CD4-positive, alpha-beta T cell (primary cell): ENCODE measurements around the gene ADRA2B. TPM values are rescaled to one million over a fixed set of nuclear protein-coding genes. Genes with fewer than 3 reads are reported as not detected.

ENCODE experiments used
- ATAC-seq: fragments of 200-7000 bp; cut with Tn5 transposase; one replicate; pipeline ENCODE4 v1.10.0; 2022; ENCODE audit warnings: mild to moderate bottlenecking; ENCODE audit not compliant: poor library complexity
- CTCF ChIA-PET: fragments of 350-600 bp; sonication (Branson Sonifier 250); formaldehyde crosslinking; loops from one replicate; lab custom pipeline; 2021; ENCODE audit warnings: antibody characterized with exemption, inconsistent platforms; lab: Charles Lee
- POLR2A ChIA-PET: fragments of 350-600 bp; sonication (Branson Sonifier 250); formaldehyde crosslinking; loops from one replicate; lab custom pipeline; 2021; ENCODE audit warnings: antibody characterized with exemption, inconsistent platforms; lab: Charles Lee
- DNase-seq, 14 experiments: peaks; one replicate each; pipeline ENCODE4 v3.0.0-alpha.2; 2013 to 2020; ENCODE audit warnings: mixed read lengths in 2 of 14
- H3K27ac ChIP-seq, 2 donors: one replicate each; pipeline versions ENCODE4 v1.5.1 to v1.7.0; 2013; ENCODE audit warnings: low read length in 2 of 2, low read depth in 1 of 2, mild to moderate bottlenecking in 1 of 2
- H3K27me3 ChIP-seq, 2 experiments: 1 replicate in 1 of 2; 2 replicates in 1 of 2; pipeline versions ENCODE4 v1.6.1 to v1.7.0; 2013; ENCODE audit warnings: low read length in 2 of 2, control low read depth in 1 of 2, mild to moderate bottlenecking in 1 of 2, moderate library complexity in 1 of 2; ENCODE audit not compliant: insufficient read depth in 2 of 2, control insufficient read depth in 1 of 2
- H3K36me3 ChIP-seq: one replicate; pipeline ENCODE4 v1.6.1; 2013; ENCODE audit warnings: low read length, control low read depth; ENCODE audit not compliant: insufficient read depth
- H3K4me1 ChIP-seq: one replicate; pipeline ENCODE4 v1.6.1; 2013; ENCODE audit warnings: low read length, control low read depth; ENCODE audit not compliant: insufficient read depth
- H3K4me3 ChIP-seq: one replicate; pipeline ENCODE4 v1.5.1; 2013; ENCODE audit warnings: mild to moderate bottlenecking, low read length, moderate library complexity
- H3K9me3 ChIP-seq, 2 experiments: 1 replicate in 1 of 2; 2 replicates in 1 of 2; pipeline versions ENCODE4 v1.6.1 to v1.7.0; 2013; ENCODE audit warnings: low read length in 2 of 2, mild to moderate bottlenecking in 2 of 2, control low read depth in 1 of 2, moderate library complexity in 1 of 2; ENCODE audit not compliant: control insufficient read depth in 1 of 2, insufficient read depth in 1 of 2
- H3K27ac Mint-ChIP-seq: one replicate; pipeline ENCODE4 v1.8.0; 2020; ENCODE audit warnings: mixed read lengths
- H3K27me3 Mint-ChIP-seq: one replicate; pipeline ENCODE4 v1.8.0; 2021; ENCODE audit warnings: mixed read lengths
- H3K36me3 Mint-ChIP-seq: one replicate; pipeline ENCODE4 v1.8.0; 2021; ENCODE audit warnings: low read depth, mixed read lengths
- H3K4me1 Mint-ChIP-seq: one replicate; pipeline ENCODE4 v1.8.0; 2021; ENCODE audit warnings: low read depth, mixed read lengths
- H3K4me3 Mint-ChIP-seq: one replicate; pipeline ENCODE4 v1.8.0; 2020; ENCODE audit warnings: mild to moderate bottlenecking, mixed read lengths
- H3K9me3 Mint-ChIP-seq: one replicate; pipeline ENCODE4 v1.8.0; 2020; ENCODE audit warnings: mixed read lengths
- intact Hi-C, 2 experiments: fragments of 100-400 bp; cut with DNase I in 1 of 2; cut with micrococcal nuclease in 1 of 2; formaldehyde crosslinking; loops; one replicate each; pipeline versions ENCODE4 v1.15.1 to v1.9.0; 2023 to 2025; cut with DNase I, micrococcal nuclease
- total RNA-seq, 174 experiments: library from RNA in 2 of 174; stranded (reverse) in 2 of 174; gene quantifications; one replicate each; pipeline ENCODE4 v1.2.3 and lab custom pipeline; 2021 to 2026
- TF ChIP-seq, protein P1 (sequence below): fragments of 200-600 bp; IDR thresholded peaks from one replicate; pipeline ENCODE4 v1.8.0; 2022; ENCODE audit warnings: antibody characterized with exemption, mild to moderate bottlenecking

The ADRA2B gene
- total RNA-seq, 2 experiments from 2014 or later: 0.52 to 0.84 TPM

DNA sequence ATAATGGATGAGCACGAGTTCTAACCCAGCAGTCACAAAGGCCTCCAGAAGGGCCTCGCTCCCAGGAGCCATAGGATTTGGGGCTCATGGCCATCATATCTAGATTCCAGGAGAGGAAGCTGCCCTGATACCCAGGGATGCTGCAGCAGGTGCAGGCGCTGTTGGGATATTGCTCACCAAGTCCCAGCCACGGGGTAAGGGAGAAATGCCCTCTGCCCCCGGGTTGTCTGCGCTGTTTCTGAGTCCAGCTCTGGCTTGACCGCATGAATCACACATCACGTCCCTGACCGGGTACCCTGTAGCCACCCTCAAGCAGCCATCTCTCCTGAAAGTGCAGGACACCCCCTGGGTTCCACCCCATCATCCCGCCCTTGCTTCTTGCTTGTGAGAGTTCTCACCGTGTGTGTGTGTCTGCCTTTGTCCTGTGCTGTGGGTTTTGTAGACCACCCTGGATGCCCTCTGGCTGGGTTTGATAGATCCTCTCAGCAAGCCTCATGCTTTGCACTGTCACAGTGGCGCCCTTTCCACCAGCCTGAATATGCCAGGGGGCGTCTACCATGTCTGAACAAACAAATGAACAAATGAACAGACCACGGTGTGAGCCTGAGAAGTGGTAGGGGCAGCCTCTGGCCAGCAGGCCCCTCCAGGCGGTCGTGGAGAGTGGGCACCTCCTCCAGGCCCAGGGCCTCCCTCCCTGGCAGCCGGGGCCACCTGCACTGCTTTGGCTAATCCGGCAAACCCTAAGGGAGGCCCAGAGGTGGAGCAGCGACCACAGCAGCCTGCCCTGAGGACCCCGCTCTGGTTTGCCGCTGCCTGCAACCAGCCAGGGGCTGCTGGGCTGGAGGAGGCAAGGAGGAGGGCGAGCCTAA, 32.1 kb downstream of the ADRA2B start:
- ATAC-seq (no peak), DNase-seq (peak in 1 of 14 experiments; percentile 12)
- no peak overlapping the region for H3K4me3 Mint-ChIP-seq
- intact Hi-C loops: no loop called here
- no peaks in the 10 kb centered on the region for H3K4me1 ChIP-seq
- TF ChIP-seq, protein P1, sequence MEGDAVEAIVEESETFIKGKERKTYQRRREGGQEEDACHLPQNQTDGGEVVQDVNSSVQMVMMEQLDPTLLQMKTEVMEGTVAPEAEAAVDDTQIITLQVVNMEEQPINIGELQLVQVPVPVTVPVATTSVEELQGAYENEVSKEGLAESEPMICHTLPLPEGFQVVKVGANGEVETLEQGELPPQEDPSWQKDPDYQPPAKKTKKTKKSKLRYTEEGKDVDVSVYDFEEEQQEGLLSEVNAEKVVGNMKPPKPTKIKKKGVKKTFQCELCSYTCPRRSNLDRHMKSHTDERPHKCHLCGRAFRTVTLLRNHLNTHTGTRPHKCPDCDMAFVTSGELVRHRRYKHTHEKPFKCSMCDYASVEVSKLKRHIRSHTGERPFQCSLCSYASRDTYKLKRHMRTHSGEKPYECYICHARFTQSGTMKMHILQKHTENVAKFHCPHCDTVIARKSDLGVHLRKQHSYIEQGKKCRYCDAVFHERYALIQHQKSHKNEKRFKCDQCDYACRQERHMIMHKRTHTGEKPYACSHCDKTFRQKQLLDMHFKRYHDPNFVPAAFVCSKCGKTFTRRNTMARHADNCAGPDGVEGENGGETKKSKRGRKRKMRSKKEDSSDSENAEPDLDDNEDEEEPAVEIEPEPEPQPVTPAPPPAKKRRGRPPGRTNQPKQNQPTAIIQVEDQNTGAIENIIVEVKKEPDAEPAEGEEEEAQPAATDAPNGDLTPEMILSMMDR: no peak
- no peak overlapping the region for H3K27ac ChIP-seq
- H3K9me3 ChIP-seq: peaks cover 0 to 9% of the 10 kb centered on the region in 2 experiments
- no peaks in the 10 kb centered on the region for H3K36me3 Mint-ChIP-seq
- no peak overlapping the region for H3K27ac Mint-ChIP-seq
- no peaks in the 10 kb centered on the region for H3K4me1 Mint-ChIP-seq
- no peaks in the 10 kb centered on the region for H3K9me3 Mint-ChIP-seq
- CTCF ChIA-PET: no interaction called here
- no peaks in the 10 kb centered on the region for H3K27me3 ChIP-seq
- H3K4me3 ChIP-seq: no peak overlapping the region
- H3K27me3 Mint-ChIP-seq: peaks cover 5% of the 10 kb centered on the region
- no peaks in the 10 kb centered on the region for H3K36me3 ChIP-seq
- POLR2A ChIA-PET: no interaction called here

DNA sequence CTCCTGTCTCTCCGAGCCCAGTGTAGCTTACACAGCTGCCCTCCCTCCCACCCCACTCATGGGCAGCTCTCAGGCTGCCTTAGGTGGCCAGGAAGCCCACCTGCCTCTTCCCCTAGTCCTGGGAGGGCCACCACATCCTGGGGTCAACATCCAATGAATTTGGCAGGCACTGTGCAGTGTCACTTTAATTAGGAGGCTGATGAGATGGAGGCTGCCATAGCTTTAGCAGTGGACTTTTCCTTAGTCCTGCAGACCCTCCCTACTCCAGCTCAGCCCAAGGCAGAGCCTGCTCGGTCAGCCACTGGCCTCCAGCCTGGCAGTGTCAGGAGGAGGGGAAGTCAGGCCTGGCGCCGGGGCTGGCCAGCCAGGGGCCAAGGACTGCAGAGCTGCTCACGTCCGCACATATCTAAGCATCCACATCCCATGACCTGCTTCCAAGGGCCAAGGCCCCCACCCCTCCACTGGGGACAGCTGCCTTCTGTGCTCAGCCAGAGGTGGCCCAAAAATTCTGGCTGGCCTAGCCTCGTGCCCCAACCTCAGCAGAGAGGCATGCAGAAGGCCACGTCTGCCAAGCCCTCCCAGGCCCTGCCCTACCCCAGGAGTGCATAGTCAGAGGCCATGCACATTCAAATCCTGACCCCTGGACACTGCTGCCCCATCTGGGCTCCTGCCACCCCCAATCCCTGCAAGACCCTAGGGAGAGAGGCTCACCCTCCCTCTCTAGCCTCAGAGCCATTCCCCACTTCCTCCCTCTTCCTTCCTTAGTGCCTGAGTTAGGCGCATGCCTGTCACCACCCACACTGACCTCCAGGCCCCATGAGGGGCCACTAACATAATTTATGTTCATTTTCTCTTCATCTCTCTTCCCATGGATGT, 33.1 kb downstream of the ADRA2B start:
- Mint-ChIP-seq H3K27me3 (peaks cover 5% of the 10 kb centered on the region), H3K4me1 (no peaks in the 10 kb centered on the region), H3K4me3 (no peak overlapping the region), H3K9me3 (no peaks in the 10 kb centered on the region), H3K36me3 (no peaks in the 10 kb centered on the region), H3K27ac (no peak overlapping the region)
- TF ChIP-seq, protein P1: no peak
- ATAC-seq (no peak), DNase-seq (no peak)
- CTCF ChIA-PET: no interaction called here
- Histone ChIP-seq H3K27me3 (no peaks in the 10 kb centered on the region), H3K9me3 (peaks cover 0 to 9% of the 10 kb centered on the region in 2 experiments), H3K4me1 (no peaks in the 10 kb centered on the region), H3K36me3 (no peaks in the 10 kb centered on the region), H3K4me3 (no peak overlapping the region), H3K27ac (no peak overlapping the region)
- POLR2A ChIA-PET: no interaction called here
- intact Hi-C loops: no loop called here

DNA sequence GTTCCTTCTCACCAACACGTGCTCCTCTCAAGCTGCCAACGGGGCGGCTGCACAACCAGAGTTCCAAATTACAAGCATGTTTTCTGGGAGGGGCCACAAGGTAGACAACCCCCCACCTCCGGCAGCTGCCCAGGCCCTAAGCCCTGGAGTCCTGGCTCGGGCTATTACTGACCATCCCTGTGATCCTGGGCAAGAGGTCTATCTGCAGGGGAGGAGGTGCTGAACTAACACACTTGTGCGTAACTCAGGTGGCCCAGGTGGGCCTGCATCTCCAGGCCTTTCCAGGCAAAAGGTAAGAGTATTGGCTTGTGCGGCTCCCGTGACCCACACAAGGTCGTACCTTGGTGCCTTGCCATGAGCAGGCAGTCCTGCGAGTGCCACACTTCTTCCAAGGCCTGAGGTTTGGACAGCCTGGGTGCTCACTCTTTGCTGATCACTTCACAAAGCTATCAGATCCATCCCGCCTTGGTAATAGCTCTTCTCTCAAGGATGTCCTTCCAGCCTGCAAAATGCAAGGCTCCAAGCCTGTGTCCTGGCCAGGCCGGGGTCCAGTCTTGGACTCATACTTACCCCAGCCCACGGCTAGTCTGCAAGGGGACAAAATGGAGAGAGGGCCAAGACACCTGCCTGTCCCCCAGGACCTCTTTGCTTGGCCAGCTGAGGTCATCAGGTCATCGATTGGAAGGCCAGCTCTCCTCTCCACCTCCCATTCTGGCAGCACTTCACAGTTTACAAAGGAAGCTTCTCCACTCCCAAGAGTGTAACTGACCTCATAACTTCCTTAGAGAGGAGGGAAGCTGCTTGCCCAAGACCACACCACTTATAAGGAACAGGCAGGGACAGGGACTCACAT, 33.9 kb downstream of the ADRA2B start:
- ATAC-seq: no peak
- TF ChIP-seq, protein P1: no peak
- CTCF ChIA-PET: no interaction called here
- Mint-ChIP-seq H3K4me3 (no peak overlapping the region), H3K27ac (no peak overlapping the region), H3K36me3 (no peaks in the 10 kb centered on the region), H3K4me1 (no peaks in the 10 kb centered on the region), H3K27me3 (peaks cover 5% of the 10 kb centered on the region), H3K9me3 (no peaks in the 10 kb centered on the region)
- Histone ChIP-seq H3K27ac (no peak overlapping the region), H3K4me3 (no peak overlapping the region), H3K36me3 (no peaks in the 10 kb centered on the region), H3K4me1 (no peaks in the 10 kb centered on the region), H3K9me3 (peaks cover 0 to 9% of the 10 kb centered on the region in 2 experiments), H3K27me3 (no peaks in the 10 kb centered on the region)
- POLR2A ChIA-PET: no interaction called here
- intact Hi-C loops: no loop called here
- peak in 1 of 14 experiments; percentile 16 for DNase-seq
